Astrocyte (in vitro differentiated cells and primary cell): ENCODE measurements around the gene KCND2. TPM values are rescaled to one million over a fixed set of nuclear protein-coding genes. Genes with fewer than 3 reads are reported as not detected.
A peak's percentile ranks its signal among the peaks of the same experiment; 100 is the strongest.

ENCODE experiments used
- DNase-seq: peaks from one replicate; pipeline ENCODE4 v3.0.0-alpha.2; 2010; ENCODE audit warnings: low read depth
- FAIRE-seq: peaks from 2 replicates; lab custom pipeline; 2011; peaks lifted over from hg19 to GRCh38; lab: Jason Lieb, UNC
- H2AFZ ChIP-seq: 2 replicates; pipeline ENCODE4 v1.6.0; 2012; ENCODE audit warnings: low read depth, low read length, inconsistent platforms
- H3K27ac ChIP-seq: 2 replicates; pipeline ENCODE4 v1.5.1; 2011; ENCODE audit warnings: low read depth, low read length, inconsistent platforms
- H3K27me3 ChIP-seq: 2 replicates; pipeline ENCODE4 v1.6.0; 2011; ENCODE audit warnings: low read length, inconsistent platforms; ENCODE audit not compliant: insufficient read depth
- H3K36me3 ChIP-seq: 2 replicates; pipeline ENCODE4 v1.5.1; 2011; ENCODE audit warnings: low read length, inconsistent platforms; ENCODE audit not compliant: insufficient read depth
- H3K4me1 ChIP-seq: 2 replicates; pipeline ENCODE4 v1.5.1; 2011; ENCODE audit warnings: low read length, inconsistent platforms; ENCODE audit not compliant: insufficient read depth
- H3K4me2 ChIP-seq: 2 replicates; pipeline ENCODE4 v1.6.0; 2012; ENCODE audit warnings: low read length, inconsistent platforms
- H3K4me3 ChIP-seq: 2 replicates; pipeline ENCODE4 v1.5.1; 2011; ENCODE audit warnings: low read depth, mild to moderate bottlenecking, low read length, inconsistent platforms; ENCODE audit not compliant: insufficient read depth
- H3K79me2 ChIP-seq: 2 replicates; pipeline ENCODE4 v1.6.0; 2012; ENCODE audit warnings: mild to moderate bottlenecking, low read length, inconsistent platforms; ENCODE audit not compliant: insufficient read depth
- H3K9ac ChIP-seq: 2 replicates; pipeline ENCODE4 v1.6.0; 2012; ENCODE audit warnings: mild to moderate bottlenecking, low read length, inconsistent platforms
- H3K9me3 ChIP-seq: 2 replicates; pipeline ENCODE4 v1.5.1; 2012; ENCODE audit warnings: low read depth, mild to moderate bottlenecking, low read length, inconsistent platforms; ENCODE audit not compliant: insufficient read depth
- H4K20me1 ChIP-seq: 2 replicates; pipeline ENCODE4 v1.6.0; 2012; ENCODE audit warnings: low read length, inconsistent platforms; ENCODE audit not compliant: insufficient read depth
- H3K27ac Mint-ChIP-seq: one replicate; pipeline ENCODE4 v1.8.0; 2021; ENCODE audit warnings: mild to moderate bottlenecking, mixed read lengths; ENCODE audit not compliant: unreplicated experiment
- H3K27me3 Mint-ChIP-seq: one replicate; pipeline ENCODE4 v1.8.0; 2021; ENCODE audit warnings: low read depth, mixed read lengths; ENCODE audit not compliant: unreplicated experiment
- H3K36me3 Mint-ChIP-seq: one replicate; pipeline ENCODE4 v1.8.0; 2021; ENCODE audit warnings: low read depth, mixed read lengths; ENCODE audit not compliant: unreplicated experiment
- H3K4me1 Mint-ChIP-seq: one replicate; pipeline ENCODE4 v1.8.0; 2021; ENCODE audit warnings: low read depth, mixed read lengths; ENCODE audit not compliant: unreplicated experiment
- H3K4me3 Mint-ChIP-seq: one replicate; pipeline ENCODE4 v1.8.0; 2021; ENCODE audit warnings: mild to moderate bottlenecking, moderate library complexity, mixed read lengths; ENCODE audit not compliant: unreplicated experiment
- H3K9me3 Mint-ChIP-seq: one replicate; pipeline ENCODE4 v1.8.0; 2021; ENCODE audit warnings: mild to moderate bottlenecking, mixed read lengths; ENCODE audit not compliant: unreplicated experiment
- CTCF ChIP-seq: IDR thresholded peaks from 2 replicates; pipeline ENCODE4 v1.5.1; 2011; ENCODE audit warnings: low read depth, mild to moderate bottlenecking, inconsistent platforms, low read length, moderate library complexity; ENCODE audit not compliant: insufficient read depth
- EZH2 ChIP-seq: IDR thresholded peaks from 2 replicates; pipeline ENCODE4 v1.6.1; 2012; ENCODE audit warnings: mild to moderate bottlenecking, low read length, inconsistent platforms; ENCODE audit not compliant: insufficient read depth
- total RNA-seq: library from RNA; stranded (reverse); gene quantifications from 2 replicates; pipeline ENCODE4 v1.2.1, GENCODE V29; 2021

KCND2 gene
- total RNA-seq, 1 donor from 2014 or later = 0.30 TPM

GRCh38 chr7:120733835-120734234 lies 460.9 kb downstream of the KCND2 start:
- Histone ChIP-seq H3K9ac (no peak overlapping the region), H3K4me2 (no peak overlapping the region), H3K36me3 (no peaks in the 10 kb centered on the region), H3K9me3 (no peaks in the 10 kb centered on the region), H3K27ac (no peak overlapping the region), H3K79me2 (no peaks in the 10 kb centered on the region), H4K20me1 (no peaks in the 10 kb centered on the region), H2AFZ (no peak overlapping the region), H3K27me3 (no peaks in the 10 kb centered on the region), H3K4me3 (no peak overlapping the region), H3K4me1 (peaks cover 2% of the 10 kb centered on the region)
- Mint-ChIP-seq H3K36me3 (no peaks in the 10 kb centered on the region), H3K4me3 (no peak overlapping the region), H3K27ac (no peak overlapping the region), H3K27me3 (no peaks in the 10 kb centered on the region), H3K9me3 (no peaks in the 10 kb centered on the region), H3K4me1 (peaks cover 6% of the 10 kb centered on the region)
- FAIRE-seq (no peak), DNase-seq (no peak)
- no peak for TF ChIP-seq EZH2
- no peak for TF ChIP-seq CTCF

- H3K27me3 ChIP-seq = no peaks in the 10 kb centered on the region
- FAIRE-seq (no peak), DNase-seq (peak; percentile 52)
- Mint-ChIP-seq H3K27ac (no peak overlapping the region), H3K9me3 (no peaks in the 10 kb centered on the region), H3K4me3 (no peak overlapping the region), H3K36me3 (no peaks in the 10 kb centered on the region), H3K27me3 (no peaks in the 10 kb centered on the region), H3K4me1 (peaks cover 6% of the 10 kb centered on the region)
- peaks cover 2% of the 10 kb centered on the region for H3K4me1 ChIP-seq
- H3K4me2 ChIP-seq = no peak overlapping the region
- no peaks in the 10 kb centered on the region for H4K20me1 ChIP-seq
- H3K9me3 ChIP-seq = no peaks in the 10 kb centered on the region
- no peak overlapping the region for H3K9ac ChIP-seq
- H3K4me3 ChIP-seq = no peak overlapping the region
- TF ChIP-seq EZH2 = no peak
- TF ChIP-seq CTCF = no peak
- H3K27ac ChIP-seq = no peak overlapping the region
- H3K79me2 ChIP-seq = no peaks in the 10 kb centered on the region
- H2AFZ ChIP-seq = no peak overlapping the region
- no peaks in the 10 kb centered on the region for H3K36me3 ChIP-seq
Measured at GRCh38 chr7:120735791-120736190, 462.8 kb downstream of the KCND2 start.

- no peak overlapping the region for H3K27ac Mint-ChIP-seq
Measured at GRCh38 chr7:120738816-120739215, 465.8 kb downstream of the KCND2 start.

More at GRCh38 chr7:120738816-120739215, 465.8 kb downstream of the KCND2 start:
- H3K36me3 Mint-ChIP-seq = no peaks in the 10 kb centered on the region
- FAIRE-seq (no peak), DNase-seq (no peak)
- no peaks in the 10 kb centered on the region for H3K9me3 ChIP-seq
- H4K20me1 ChIP-seq = no peaks in the 10 kb centered on the region
- no peaks in the 10 kb centered on the region for H3K27me3 ChIP-seq
- no peaks in the 10 kb centered on the region for H3K36me3 ChIP-seq
- no peak overlapping the region for H3K27ac ChIP-seq
- H2AFZ ChIP-seq = no peak overlapping the region
- no peaks in the 10 kb centered on the region for H3K4me1 ChIP-seq
- H3K9ac ChIP-seq = no peak overlapping the region
- H3K79me2 ChIP-seq = no peaks in the 10 kb centered on the region
- no peaks in the 10 kb centered on the region for H3K27me3 Mint-ChIP-seq
- H3K4me2 ChIP-seq = no peak overlapping the region
- peaks cover 3% of the 10 kb centered on the region for H3K4me1 Mint-ChIP-seq
- TF ChIP-seq EZH2 = no peak
- TF ChIP-seq CTCF = no peak
- H3K4me3 Mint-ChIP-seq = no peak overlapping the region
- H3K4me3 ChIP-seq = no peak overlapping the region
- no peaks in the 10 kb centered on the region for H3K9me3 Mint-ChIP-seq
